ENCODE results near the gene AMFR. TPM values are rescaled to one million over a fixed set of nuclear protein-coding genes. Genes with fewer than 3 reads are reported as not detected.

The AMFR gene
- total RNA-seq, 1 experiment from 2014 or later, result 25.6 TPM

- no peaks in the 10 kb centered on the region for H3K27me3 ChIP-seq (ENCODE audit: insufficient read depth, low read length)
- H3K36me3 Mint-ChIP-seq (ENCODE audit: insufficient read depth in 1 of 3, low read depth in 3 of 3), result no peaks in the 10 kb centered on the region; a peak in 2 of 7 replicates
Measured at GRCh38 chr16:56346131-56346890, 79.0 kb downstream of the AMFR start.

More at GRCh38 chr16:56346131-56346890, 79.0 kb downstream of the AMFR start:
- H2BK15ac ChIP-seq (ENCODE audit: low read depth, low read length), result no peak overlapping the region
- DNase-seq, result no peak
- no peak overlapping the region for H2BK12ac ChIP-seq (ENCODE audit: insufficient read length, low read depth, low read length)
- H3K4me1 ChIP-seq (ENCODE audit: insufficient read depth, low read length), result no peaks in the 10 kb centered on the region
- H2BK5ac ChIP-seq (ENCODE audit: insufficient read length, low read length), result no peak overlapping the region
- no peaks in the 10 kb centered on the region for H3K79me1 ChIP-seq (ENCODE audit: insufficient read depth, low read depth, low read length, poor library complexity, severe bottlenecking)
- no peak overlapping the region for H3K18ac ChIP-seq (ENCODE audit: insufficient read length, low read depth, low read length)
- H3K9ac ChIP-seq (ENCODE audit: extremely low read depth, insufficient read length, low read length), result no peak overlapping the region
- H2BK20ac ChIP-seq (ENCODE audit: low read depth, low read length, poor library complexity, severe bottlenecking), result no peak overlapping the region
- H3K27ac ChIP-seq (ENCODE audit: insufficient read length, low read depth, low read length), result no peak overlapping the region
- no peaks in the 10 kb centered on the region; a peak in 1 of 5 replicates for H3K9me3 Mint-ChIP-seq
- no peak overlapping the region for H3K4me3 Mint-ChIP-seq
- H4K91ac ChIP-seq (ENCODE audit: insufficient read length, low read depth, low read length), result no peak overlapping the region
- WGBS (ENCODE audit: extremely low coverage, insufficient read length, low lambda C conversion rate), result no CpG with 5 or more reads among the region's 15 CpGs
- no peak overlapping the region for H4K5ac ChIP-seq (ENCODE audit: insufficient read length, low read depth, low read length)
- no peak overlapping the region for H3T11ph ChIP-seq (ENCODE audit: low read length)
- H4K8ac ChIP-seq (replicated peaks; ENCODE audit: insufficient read length, low read depth, low read length), result no peak overlapping the region
- H2BK120ac ChIP-seq (ENCODE audit: low read depth, low read length, poor library complexity, severe bottlenecking), result no peak overlapping the region
- no peak overlapping the region for H2AK5ac ChIP-seq (ENCODE audit: insufficient read length, low read length)
- no peak for TF ChIP-seq CTCF (conservative IDR thresholded peaks at IDR 0.05)
- H3K79me2 ChIP-seq (ENCODE audit: insufficient read depth, low read length), result no peaks in the 10 kb centered on the region
- no peak overlapping the region for H3K4ac ChIP-seq (ENCODE audit: low read depth, low read length)
- no peaks in the 10 kb centered on the region for H3K4me1 Mint-ChIP-seq
- peaks cover 5% of the 10 kb centered on the region for H3K23me2 ChIP-seq (ENCODE audit: insufficient read length, low read depth, low read length, poor library complexity, severe bottlenecking)
- no peak overlapping the region for H3K23ac ChIP-seq (ENCODE audit: insufficient read length, low read depth, low read length)
- no peak overlapping the region for H3K14ac ChIP-seq (ENCODE audit: insufficient read depth, low read length)
- H3K56ac ChIP-seq (ENCODE audit: insufficient read length, low read depth, low read length), result no peak overlapping the region
- H3K9me3 ChIP-seq (ENCODE audit: control insufficient read depth, low read depth, low read length), result no peaks in the 10 kb centered on the region
- no peaks in the 10 kb centered on the region for H4K20me1 ChIP-seq (ENCODE audit: control insufficient read depth, insufficient read depth, insufficient read length)
- no peak overlapping the region for H3K4me2 ChIP-seq (ENCODE audit: insufficient read depth, insufficient read length, low read length)
- no peak overlapping the region; a peak in 1 of 7 replicates for H3K27ac Mint-ChIP-seq
- H3K27me3 Mint-ChIP-seq (ENCODE audit: low read depth), result no peaks in the 10 kb centered on the region
- H2AFZ ChIP-seq (ENCODE audit: low read length), result no peak overlapping the region
